UCSD-AML1 (cell line): ENCODE measurements around the gene TCERG1L.

Experiments
- DNase-seq: peaks from one replicate; lab custom pipeline; 2025; ENCODE audit not compliant: unreplicated experiment; lab: John Stamatoyannopoulos, UW

TCERG1L gene

DNA sequence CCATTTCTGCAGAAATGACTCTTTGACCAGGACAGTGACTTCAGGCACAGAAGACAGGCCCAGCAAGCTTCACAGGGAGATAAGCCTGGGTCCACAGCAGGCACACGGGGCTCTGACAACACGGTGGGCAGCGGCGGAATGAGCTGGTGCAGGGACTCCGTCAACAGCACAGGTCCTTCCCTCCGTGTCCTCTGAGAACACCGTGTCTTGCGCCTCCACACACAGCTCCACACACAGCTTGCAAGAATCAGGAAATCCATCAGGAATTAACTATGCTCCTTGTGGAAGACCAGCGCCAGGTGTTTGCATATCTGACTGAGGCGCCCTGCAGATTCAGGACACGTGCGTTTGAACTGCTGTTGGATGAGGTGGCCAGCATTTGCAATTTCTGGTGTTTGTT lies 39.6 kb downstream of the TCERG1L start:
- DNase-seq: no peak

DNA sequence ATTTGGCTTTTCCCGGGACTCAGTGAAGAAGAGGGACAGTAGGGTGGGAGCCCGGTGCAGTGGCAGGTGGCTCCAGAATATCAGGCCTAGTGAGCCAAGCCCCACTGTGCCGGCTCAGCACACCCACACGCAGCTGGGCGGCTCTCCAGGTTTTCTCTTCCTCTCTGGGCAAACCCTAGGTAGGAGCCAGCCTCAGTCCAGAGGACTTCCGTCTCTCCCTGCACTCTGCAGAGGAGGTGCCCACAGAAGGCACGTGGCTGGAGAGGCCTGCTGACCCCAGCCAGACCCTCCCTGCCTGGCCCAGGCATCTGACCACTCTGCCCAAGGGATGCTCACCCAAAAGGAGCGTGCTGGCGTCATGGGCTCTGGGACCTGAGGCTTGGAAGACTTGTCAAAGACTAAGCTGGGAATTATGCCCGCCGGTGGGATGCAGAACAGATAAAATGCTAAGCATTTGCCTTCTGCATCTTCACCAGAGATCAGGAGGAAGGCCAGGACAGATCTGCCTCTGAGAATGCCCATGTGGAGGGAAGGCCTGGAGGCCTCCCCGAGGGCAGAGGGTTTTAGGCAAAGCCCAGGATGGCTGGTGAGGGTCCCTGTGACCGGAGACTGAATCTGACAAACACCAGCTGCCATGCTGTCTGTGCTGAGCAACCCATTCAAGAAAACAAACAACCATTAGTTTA lies 40.2 kb downstream of the TCERG1L start:
- DNase-seq: no peak

DNA sequence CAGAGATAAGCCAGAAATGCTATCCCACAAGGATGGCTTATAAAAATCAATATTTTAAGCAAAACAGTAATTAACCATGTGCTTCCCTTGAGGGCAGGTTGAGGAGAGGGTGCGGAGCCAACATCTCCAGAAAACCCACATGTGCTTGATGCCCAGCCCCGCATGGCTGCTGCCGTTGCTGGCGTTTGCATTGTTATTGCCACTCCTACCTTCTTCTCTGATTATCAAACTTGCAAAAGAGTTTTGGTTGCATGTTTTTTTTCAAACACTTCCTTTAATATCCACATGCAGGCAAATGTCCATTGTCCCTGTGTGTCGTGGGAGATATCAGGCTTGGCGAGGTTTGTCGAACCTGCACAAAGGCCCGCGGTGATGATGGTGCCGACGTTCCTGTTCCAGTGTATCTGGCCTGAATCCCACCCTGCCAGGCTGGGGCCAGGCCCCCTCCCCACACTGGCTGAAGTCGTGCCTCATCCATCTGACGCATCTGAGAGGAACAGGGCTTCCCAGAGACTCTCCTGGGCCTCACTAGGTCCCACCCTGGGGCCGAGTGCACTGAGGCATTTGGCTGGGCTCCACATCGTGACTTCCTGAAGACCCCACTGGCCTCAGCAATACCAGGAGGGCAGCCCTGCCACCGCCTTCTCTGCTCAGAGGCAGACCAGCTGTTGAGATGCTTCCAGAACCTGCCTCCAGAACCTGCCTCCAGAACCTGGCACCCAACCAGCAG lies 40.9 kb downstream of the TCERG1L start:
- no peak for DNase-seq

DNA sequence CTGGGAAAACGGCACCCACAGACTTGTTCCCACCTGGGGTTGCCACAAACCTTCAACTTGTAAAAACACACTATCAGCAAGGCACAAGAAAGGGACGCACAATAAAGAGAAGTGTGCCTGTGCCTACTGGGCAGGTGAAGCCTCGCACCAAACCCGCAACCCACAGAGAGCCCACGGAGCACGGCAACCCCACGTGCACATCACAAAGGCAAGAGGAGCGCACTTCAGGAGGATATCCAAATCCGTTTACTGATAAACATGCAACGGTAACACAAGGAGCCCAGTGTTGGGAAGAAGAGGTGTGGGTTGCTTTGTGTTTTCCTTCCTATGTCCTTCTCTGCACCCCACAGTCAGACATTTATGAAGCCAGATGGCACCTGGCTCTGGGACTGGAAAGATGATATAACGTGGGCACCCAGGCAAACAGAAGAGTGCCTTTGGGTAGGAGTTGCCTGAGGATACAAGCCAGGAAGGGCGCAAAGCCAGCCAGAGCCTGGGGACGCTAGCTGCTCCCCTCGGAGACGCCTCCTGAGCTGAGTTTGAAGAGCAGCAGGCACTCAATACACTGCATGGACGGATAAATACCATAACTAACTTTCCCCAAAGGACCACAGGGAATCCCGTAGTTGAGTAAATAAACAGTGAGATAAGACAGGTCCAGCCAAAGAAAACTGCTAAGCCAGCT lies 41.6 kb downstream of the TCERG1L start:
- no peak for DNase-seq

DNA sequence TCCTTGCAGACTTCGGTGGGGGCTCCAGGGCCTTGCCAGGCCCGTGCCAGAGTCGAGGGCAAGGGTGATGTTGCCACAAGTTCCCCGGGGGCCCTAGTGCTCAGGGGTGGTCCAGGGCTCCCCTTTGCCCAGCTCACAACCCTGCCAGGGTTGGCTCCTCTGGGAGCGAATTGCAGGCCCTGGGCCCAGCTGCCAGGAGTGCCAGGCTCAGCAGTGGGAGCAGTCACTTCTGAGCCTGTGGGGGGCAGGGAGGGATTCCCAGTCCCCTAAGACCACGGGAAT lies 43.8 kb downstream of the TCERG1L start:
- no peak for DNase-seq

DNA sequence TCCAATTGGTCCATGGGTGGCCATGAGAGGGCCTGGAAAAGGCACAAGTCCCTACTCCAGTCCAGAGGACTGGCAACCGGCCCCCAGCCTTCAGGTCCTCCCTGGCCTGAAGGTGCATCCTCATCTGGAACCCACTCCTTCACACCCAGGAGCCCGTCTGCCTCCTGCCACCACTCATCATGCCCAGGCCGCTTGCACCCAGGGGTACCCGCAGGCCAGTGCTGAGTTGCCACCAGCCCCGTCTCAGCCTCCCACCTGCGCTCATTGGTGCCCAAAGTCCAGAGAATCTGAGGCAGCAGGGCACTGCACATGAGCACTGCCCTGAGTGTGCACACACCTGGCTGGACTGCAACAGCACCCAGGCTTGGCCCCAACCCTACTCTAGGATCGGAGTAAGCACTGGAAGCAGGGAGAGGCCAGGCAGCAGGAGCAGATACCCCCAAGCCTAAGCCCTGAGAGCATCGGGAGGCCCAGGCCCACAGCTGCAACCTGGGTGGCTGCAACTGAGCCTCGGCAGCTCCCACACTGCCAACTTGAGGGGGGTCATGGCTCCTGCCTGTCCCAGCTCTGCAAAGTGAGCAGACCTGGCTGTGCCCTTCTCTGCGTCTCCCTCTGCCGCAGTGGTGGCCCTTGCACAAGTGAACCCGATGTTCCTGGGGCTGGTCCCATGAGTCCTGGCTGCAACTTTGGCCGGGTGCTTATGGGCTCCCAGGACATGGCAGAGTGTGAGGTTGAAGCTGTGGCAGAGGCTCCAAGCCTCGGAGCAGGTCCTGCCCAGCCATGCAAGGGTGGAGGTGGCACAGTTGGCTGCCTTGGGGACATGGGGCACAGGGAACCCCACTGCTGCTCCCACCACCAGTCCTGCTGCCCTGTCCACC lies 44.3 kb downstream of the TCERG1L start:
- DNase-seq: no peak

DNA sequence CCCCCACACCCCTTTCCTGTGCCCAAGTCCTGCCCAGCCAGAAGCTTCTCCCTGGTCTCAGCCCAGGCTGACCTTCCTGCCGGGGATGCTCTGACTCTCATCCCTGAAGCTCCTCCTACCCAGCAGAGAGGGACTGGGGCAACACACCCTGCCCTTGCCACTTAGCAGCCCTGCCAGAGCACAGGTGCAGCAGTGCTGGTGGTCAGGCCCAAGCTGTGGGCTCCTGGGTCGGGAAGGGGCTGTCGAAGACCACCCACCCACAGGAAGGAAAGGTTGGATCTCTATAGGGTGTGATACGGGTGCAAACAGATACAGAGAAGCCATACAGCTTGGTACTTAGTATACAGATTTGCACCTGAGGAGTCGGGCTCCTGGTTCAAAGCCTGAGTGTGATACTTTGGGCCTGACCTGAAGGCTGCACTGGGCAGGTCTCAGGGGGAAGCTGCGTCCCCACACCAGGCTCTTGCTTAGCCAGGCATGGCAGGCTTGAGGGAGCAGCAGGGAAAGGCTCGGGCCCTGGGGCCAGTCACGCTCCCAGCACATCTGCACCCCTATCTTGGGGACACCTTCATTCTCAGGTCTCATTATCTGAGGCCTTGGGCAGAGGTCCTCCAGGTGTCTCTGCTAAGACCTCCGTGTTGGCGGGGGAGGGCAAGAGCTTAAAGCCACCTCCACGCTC lies 47.3 kb downstream of the TCERG1L start:
- DNase-seq: no peak

DNA sequence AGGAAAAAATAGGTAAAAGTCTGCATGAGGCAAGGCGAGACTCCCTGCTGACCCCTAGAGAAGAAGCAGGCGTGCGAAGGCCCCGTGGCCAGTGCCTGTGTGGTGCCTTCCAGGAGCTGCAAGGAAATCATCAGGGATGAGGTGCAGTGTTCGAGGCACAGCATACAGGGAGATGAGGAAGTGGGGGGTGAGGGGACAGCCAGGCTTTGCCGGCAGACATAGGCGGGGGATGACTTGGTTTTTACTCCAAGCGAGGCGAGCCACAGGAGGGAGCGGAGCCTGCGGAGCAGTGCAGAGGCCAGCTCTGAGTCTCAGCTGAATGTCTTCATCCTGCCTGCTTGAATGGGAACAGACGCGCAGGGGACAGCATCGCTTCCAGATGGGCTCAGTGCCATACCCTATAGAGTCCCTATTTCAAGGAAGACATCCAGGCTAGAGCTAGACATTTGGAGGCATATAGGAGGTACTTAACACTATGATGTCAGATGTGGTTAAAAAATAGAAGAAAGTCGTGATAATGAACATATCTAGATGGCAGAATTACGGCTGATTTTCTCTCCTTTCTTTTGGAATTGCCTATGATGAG lies 49.5 kb downstream of the TCERG1L start:
- no peak for DNase-seq

DNA sequence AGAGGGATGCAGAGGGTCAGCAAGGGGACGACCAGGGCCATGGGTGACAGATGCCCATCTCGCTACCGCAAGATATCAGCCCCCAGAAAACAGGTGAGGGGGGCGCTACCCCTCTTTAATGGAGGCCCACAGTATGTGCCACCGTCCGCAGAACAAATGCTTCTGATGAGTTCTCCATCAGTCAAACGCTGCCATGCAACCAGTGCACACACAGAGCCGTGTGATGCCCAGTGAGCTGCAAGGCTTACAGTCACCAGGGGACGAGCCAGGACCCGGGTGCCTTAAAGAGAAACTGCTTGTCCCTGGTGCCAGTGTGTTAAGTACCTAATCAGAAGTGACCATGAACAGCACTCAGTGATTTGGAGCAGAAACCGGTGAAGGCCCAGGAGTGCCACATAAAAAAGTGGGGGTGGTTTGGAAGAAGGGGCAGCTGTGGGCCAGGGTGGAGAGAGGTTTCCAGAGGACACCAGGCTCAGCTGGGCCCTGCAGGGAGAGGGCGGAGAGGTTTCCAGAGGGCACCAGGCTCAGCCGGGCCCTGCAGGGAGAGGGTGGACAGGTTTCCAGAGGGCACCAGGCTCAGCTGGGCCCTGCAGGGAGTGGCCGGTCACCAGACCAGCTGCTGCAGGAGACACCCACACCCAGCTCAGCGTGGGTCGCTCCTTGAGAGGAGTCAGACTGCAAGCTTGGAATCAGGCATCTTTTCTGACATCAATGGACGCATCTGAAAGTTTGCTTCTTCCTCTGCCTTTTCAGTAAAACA lies 50.9 kb downstream of the TCERG1L start:
- DNase-seq: no peak

DNA sequence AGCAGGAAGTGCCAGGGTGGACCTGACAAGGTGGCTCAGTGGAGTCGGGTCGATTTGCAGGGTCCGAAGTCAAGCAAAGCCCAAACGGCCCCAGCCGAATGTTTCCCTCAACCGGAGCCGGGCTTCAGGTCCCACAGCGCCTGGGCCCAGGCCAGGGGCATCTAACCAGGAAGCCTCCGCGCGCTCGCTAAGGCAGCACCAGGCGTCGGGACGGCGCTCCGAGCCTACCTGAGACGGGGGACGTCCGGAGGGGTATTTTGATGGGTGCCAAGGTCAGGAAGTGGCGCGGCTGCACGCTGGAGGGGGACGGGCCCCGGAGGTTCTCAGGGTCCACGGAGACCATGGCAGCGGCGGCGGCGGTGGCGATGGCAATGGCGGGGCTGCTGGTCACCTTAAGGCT lies 51.5 kb downstream of the TCERG1L start:
- DNase-seq: no peak

DNA sequence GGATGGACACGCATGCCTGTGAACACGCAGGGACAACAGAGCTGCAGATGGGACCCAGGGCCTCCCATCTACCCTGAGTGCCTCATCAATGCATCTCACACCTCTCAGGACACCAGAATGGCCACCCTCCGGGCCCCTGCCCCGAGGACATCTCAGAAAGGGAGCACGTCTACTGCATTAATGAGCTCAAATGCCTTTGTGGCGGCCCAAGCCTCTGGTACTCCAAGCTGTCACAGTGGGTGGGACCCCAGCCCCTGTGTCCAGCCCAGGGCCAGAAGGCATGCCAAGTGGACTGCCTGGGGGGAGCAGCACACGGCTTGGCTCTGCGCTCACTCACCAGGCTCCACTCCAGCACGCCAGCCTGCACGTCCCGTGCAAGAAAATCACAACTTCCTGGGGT lies 52.0 kb downstream of the TCERG1L start:
- DNase-seq: no peak

DNA sequence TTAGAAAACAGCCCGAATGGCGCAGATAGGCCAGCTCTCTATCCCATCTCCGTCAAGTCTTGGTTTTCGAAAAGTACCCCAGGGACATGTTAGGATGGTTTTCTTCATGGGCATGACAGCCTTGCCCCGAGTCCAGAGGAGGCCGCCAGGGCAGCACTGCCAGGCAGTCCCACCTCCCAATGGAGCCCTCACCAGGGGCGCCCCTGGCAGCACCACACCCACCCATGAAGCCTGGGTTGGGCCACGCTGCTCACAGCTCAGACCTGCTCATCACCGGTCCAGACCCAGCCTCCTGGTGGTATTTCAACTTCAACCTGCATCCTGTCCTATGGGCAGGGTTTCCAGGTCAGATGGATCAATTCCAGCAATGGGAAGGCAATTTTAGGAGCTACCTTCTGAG lies 53.3 kb downstream of the TCERG1L start:
- DNase-seq: no peak

DNA sequence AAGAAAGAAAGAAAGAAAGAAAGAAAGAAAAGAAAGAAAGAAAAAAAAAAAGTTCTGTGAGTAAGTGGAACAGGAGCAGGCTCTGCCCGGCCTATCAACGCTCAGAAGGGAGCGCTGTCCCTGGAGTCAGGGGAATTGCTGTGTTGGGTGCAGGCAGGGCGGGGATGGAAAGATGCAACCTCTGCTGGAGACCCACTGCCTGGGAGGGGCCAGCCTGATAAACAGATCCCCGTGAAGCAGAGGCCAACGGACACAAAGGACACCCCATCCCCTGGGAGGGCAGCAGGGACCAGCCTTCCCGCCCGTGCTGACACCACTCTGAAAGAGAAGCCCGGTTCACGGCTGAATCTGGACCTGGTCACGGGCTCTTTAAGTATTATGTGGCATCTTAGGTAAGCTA lies 54.5 kb downstream of the TCERG1L start:
- DNase-seq: no peak

DNA sequence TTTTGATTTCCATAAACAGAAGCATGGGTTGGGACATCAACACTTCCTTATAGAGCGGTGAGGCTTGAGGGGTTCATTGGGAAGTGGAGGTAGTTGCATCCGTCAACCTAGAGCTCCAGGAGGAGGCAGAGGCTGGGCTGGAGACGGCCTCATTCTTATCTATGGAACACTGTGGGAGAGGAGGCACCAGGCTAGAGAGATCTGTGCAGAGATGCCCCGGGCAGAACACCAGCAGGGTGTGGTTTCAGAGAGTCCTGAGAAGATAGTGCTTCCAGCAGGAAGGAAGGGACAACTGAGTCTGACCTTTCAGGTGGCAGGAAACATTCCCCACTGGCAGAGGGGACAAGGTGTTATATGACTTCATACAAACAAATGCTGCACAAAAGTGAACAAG lies 56.7 kb downstream of the TCERG1L start:
- no peak for DNase-seq

DNA sequence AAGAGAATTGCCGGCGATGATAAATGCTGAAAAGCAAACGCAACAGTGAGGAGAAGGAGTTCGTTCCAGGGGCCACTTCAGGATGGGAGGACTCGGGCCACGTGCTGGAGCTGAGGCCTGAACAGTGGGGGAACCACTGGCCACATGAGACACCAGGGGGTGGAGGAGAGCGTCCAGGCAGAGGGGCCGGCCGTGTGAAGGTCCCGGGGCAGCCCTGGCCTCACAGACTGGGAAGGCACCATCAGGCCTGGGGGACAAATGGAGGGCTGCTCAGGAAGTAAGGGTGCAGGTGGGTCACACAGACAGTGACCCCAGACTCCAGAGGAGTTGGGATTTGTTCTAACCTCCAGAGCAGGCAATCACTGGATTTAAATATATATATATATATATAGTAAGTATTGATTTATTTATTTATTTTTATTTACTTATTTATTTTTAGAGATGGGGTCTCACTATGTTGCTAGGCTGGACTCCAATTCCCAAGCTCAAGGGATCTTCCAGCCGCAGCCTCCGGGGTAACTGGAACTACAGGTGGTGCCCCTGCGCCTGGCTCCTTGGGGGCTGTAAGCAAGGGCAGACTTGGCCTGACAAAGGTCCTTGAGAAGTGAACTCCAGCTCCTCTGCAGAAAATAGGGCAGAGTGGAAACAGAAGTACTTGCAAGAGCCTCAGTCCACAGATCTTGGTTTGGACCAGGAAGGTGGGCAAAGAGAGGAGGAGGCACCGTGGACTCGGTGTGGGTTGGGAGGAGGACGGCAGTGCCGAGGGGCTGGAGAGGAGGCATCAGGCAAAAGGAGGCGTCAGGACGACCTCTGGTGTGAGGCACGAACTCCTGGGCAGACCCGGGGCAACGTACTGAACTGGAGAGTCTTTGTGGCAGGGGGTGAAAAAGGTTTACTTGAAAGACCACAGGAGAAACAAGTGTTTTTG lies 57.3 kb downstream of the TCERG1L start:
- DNase-seq: no peak

DNA sequence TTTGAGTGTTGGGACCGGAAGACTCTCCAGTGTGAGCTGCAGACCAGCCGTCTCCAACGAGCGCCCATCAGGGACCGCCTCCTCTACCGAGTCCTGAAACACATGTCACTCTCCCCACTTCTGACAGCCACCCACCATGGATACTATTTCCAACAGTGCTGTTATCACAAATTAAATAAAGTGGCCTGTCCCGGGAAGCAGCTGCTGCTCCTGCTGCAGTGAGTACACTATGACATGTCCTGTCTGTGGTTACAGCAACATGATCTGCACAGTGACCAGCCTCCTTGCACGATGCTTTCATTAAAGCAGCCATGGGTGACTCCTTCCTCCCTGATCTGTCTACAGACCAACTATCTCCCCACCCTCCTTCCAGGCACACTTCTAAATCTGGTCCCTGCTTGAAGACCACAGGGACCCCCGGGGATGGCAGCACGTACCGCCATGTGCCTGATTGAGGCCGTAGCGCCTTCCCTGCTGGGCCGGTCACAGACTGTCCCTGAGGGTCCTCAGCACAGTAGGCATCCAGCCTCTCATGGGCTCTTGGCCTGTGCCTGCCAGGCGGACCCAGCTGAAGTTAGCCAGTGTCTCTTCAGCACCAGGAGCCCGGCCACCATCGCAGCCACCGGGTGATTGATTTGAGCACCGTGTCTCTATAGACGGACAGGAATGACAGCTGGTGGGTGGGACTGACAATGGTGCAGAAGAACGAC lies 58.8 kb downstream of the TCERG1L start:
- DNase-seq: no peak

DNA sequence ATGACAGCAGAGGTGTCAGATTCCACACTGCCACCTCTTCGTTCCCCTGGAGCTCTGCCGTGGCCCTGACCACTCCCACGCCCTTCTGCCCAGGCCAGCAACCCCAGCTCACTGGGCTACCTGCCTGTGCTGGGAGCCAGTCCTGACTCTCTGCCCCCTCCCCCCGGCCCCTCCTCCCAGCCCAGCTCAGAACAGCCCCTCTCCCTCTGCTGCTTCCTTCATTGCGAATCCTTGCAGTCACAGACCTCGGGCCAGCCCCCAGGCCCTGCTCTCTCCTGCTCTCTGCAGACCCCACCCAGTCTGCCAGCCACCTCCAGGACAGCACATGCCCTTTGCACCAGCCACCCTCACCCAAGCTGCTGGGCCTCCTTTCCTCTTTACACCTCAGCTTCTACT lies 60.4 kb downstream of the TCERG1L start:
- DNase-seq: no peak

DNA sequence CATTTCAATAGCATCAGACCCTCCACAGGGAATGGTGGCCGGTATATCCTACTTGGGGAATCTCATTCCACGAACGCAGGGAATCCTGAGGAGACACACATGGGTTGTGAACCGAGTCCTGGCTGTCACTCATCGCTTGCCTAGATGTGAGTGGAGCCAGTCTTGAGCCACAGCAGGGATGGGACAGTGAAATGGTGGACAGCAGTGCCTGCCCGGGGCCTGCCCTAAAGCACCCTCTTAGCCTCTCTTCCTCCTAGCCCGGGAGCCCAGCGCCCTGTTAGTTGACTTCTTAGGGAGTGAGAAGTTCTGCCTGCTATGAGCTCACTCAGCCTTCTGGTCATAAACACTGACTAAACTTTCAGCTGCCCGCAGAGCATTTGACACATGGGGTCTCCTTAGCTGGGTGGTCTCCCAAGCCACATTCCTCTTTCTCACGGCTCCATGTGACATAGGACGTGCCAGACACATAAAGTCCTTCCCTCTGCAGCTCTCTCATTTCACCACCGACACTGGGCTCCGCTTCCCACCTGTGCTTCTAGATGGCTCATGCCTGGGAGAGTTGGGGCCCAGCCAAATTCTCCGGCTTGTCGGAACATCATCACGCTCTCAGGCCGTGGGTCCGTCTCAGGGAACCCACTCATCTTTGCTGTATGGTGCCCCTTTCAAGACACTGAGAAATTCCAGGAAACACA lies 60.9 kb downstream of the TCERG1L start:
- DNase-seq: no peak
